Uterus (tissue), 4 donors: ENCODE data around the gene TCF12. TPM values are rescaled to one million over a fixed set of nuclear protein-coding genes. Genes with fewer than 3 reads are reported as not detected.

Experiments used
- DNase-seq, 2 donors: peaks; one replicate each; pipeline ENCODE4 v3.0.0-alpha.2; 2019 to 2020
- H3K27ac ChIP-seq, 2 donors: fragments of 200-600 bp; sonication (generic); 1 replicate in 1 of 2; 2 replicates in 1 of 2; pipeline ENCODE4 v1.5.1; 2016 to 2018
- H3K27me3 ChIP-seq, 2 donors: fragments of 200-600 bp; sonication (generic); one replicate each; pipeline ENCODE4 v1.5.1; 2018 to 2019; ENCODE audit warnings: control low read depth in 1 of 2
- H3K36me3 ChIP-seq, 2 donors: fragments of 200-600 bp; sonication (generic); one replicate each; pipeline ENCODE4 v1.5.1; 2019; ENCODE audit warnings: control low read depth in 1 of 2
- H3K4me1 ChIP-seq, 2 donors: fragments of 200-600 bp; sonication (generic); one replicate each; pipeline ENCODE4 v1.5.1; 2018 to 2019; ENCODE audit warnings: control low read depth in 1 of 2
- H3K4me3 ChIP-seq, 2 donors: fragments of 200-600 bp; sonication (generic); 1 replicate in 1 of 2; 2 replicates in 1 of 2; pipeline ENCODE4 v1.5.1; 2018 to 2019; ENCODE audit warnings: mild to moderate bottlenecking in 1 of 2
- H3K9me3 ChIP-seq, 2 donors: fragments of 200-600 bp; sonication (generic); one replicate each; pipeline ENCODE4 v1.5.1; 2019; ENCODE audit warnings: control low read depth in 1 of 2
- POLR2A ChIP-seq, 2 donors: fragments of 450-650 bp; IDR thresholded peaks; one replicate each; pipeline ENCODE4 v1.6.1; 2016; ENCODE audit warnings: antibody characterized with exemption in 2 of 2, mild to moderate bottlenecking in 1 of 2, moderate library complexity in 1 of 2
- intact Hi-C: fragments of 100-400 bp; cut with DNase I; formaldehyde crosslinking; loops from one replicate; pipeline ENCODE4 v1.15.1; 2023; ENCODE audit warnings: low total_unique reads
- total RNA-seq, 4 donors: library from RNA; depleted of rRNA in 3 of 4; stranded (reverse); fragments of >200 nt in 3 of 4; gene quantifications; one replicate each; pipeline versions ENCODE4 v1.1.0 to v1.2.4, GENCODE V29; 2014 to 2023
- TF ChIP-seq, protein P1 (sequence below), 4 experiments: fragments of 200-600 bp in 2 of 4; fragments of 450-650 bp in 2 of 4; sonication (generic) in 2 of 4; IDR thresholded peaks; one replicate each; pipeline ENCODE4 v1.5.1; 2016 to 2019; ENCODE audit warnings: antibody characterized with exemption in 4 of 4, mild to moderate bottlenecking in 2 of 4, moderate library complexity in 1 of 4
- donor health status: DM: yes; HTN: yes; CAD: no.

The TCF12 gene
- total RNA-seq, 4 donors from 2014 or later: 109 to 361 (median 196) TPM

DNA sequence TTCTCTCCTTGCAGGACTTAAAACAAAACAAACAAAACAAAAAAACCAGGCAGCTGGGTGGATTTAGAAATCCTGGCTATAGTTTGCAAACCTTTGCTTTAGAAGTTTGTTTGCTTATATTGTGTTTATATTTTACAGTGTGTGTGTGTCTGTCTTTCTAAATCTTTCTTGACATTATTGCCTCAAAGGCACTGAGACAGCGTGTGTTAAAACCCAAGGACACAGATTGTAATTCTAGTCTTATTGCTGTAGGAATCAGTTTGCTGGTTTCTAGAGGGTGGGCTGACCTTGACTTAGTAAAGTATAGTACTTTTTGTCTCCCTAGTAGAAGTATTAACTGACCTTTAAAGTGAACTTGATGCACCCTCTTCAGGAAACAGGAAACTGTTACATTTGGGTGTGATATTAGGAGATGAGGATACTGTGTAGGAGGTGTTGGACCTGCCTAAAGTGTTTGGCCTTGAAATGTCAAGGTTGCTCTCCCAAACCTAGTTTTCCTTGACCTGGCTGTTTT lies 71.0 kb downstream of the TCF12 start:
- Histone ChIP-seq H3K4me1 (peaks cover 8% of the 10 kb centered on the region in 2 donors), H3K27ac (peak overlapping the region in 1 of 2 donors; percentile 18), H3K27me3 (no peaks in the 10 kb centered on the region), H3K9me3 (no peaks in the 10 kb centered on the region), H3K4me3 (no peak overlapping the region), H3K36me3 (no peaks in the 10 kb centered on the region)
- DNase-seq: no peak
- intact Hi-C loops: no loop called here
- TF ChIP-seq POLR2A (IDR thresholded peaks at IDR 0.05): no peak
- TF ChIP-seq, protein P1, sequence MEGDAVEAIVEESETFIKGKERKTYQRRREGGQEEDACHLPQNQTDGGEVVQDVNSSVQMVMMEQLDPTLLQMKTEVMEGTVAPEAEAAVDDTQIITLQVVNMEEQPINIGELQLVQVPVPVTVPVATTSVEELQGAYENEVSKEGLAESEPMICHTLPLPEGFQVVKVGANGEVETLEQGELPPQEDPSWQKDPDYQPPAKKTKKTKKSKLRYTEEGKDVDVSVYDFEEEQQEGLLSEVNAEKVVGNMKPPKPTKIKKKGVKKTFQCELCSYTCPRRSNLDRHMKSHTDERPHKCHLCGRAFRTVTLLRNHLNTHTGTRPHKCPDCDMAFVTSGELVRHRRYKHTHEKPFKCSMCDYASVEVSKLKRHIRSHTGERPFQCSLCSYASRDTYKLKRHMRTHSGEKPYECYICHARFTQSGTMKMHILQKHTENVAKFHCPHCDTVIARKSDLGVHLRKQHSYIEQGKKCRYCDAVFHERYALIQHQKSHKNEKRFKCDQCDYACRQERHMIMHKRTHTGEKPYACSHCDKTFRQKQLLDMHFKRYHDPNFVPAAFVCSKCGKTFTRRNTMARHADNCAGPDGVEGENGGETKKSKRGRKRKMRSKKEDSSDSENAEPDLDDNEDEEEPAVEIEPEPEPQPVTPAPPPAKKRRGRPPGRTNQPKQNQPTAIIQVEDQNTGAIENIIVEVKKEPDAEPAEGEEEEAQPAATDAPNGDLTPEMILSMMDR (IDR thresholded peaks at IDR 0.05): no peak

DNA sequence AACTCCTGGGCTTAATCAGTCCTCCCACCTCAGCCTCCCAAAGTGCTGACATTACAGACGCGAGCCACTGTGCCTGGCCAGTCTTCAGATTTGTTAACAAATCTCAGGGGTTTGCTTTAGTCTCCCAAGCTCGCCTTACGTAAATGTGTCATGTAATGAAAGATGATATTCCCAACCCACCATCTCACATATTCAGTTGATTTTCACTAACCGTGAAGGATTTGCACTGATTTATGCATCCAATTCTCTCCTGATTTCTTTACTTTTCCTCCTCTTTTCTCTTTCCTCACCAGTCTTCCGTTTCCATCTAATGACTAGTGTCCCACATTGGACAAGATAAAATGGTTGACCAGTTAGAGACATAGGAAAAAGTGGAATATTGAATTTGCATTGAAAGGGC lies 72.6 kb downstream of the TCF12 start:
- Histone ChIP-seq H3K4me1 (peaks cover 0 to 3% of the 10 kb centered on the region in 2 donors), H3K9me3 (no peaks in the 10 kb centered on the region), H3K4me3 (no peak overlapping the region), H3K27me3 (no peaks in the 10 kb centered on the region), H3K36me3 (no peaks in the 10 kb centered on the region), H3K27ac (no peak overlapping the region)
- intact Hi-C loops: no loop called here
- no peak for TF ChIP-seq POLR2A (IDR thresholded peaks at IDR 0.05)
- DNase-seq: no peak

DNA sequence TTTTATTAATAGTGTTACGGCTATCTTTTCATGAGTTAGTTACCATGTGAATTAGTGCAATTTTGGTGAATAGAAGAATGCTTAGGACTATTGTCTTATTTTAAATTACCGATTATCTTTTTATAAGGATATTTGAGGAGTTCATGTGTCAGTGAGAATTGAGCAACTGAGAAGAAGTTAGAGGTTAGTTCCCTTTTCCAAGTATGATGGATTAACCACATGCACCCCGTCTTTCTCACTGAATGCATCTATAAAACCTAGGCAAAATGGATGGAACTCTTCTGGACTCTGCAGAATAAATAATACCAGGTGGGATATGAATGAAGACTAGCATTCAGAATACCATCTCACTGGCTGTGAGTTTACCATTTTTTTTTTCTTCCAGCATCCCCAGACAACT lies 74.3 kb downstream of the TCF12 start:
- TF ChIP-seq, protein P1 (IDR thresholded peaks at IDR 0.05): no peak
- TF ChIP-seq POLR2A (IDR thresholded peaks at IDR 0.05): no peak
- Histone ChIP-seq H3K27ac (no peak overlapping the region), H3K9me3 (no peaks in the 10 kb centered on the region), H3K4me1 (no peaks in the 10 kb centered on the region), H3K27me3 (no peaks in the 10 kb centered on the region), H3K4me3 (no peak overlapping the region), H3K36me3 (no peaks in the 10 kb centered on the region)
- no peak for DNase-seq
- intact Hi-C loops: no loop called here

DNA sequence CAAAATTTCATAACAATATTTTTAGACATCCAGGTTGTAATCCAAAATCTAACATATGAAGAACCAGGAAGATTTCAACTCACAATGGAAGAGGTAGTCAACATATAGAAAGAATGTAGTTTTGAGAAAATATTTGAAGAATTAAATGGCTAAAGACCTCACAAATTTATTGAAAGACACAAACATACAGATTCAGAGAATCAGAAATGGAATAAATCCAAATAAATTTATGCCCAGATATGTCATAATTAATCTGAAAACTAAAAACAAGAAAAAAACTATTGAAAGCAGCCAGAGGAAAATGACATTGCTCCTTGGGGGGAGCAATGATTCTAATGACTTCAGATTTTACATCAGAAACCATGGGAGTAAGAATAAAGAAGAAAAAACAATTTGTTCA lies 75.8 kb downstream of the TCF12 start:
- no peak overlapping the region for H3K27ac ChIP-seq
- intact Hi-C loops: no loop called here
- H3K36me3 ChIP-seq: no peaks in the 10 kb centered on the region
- TF ChIP-seq, protein P1 (IDR thresholded peaks at IDR 0.05): no peak
- TF ChIP-seq POLR2A (IDR thresholded peaks at IDR 0.05): no peak
- no peaks in the 10 kb centered on the region for H3K27me3 ChIP-seq
- DNase-seq: no peak
- no peak overlapping the region for H3K4me3 ChIP-seq
- H3K9me3 ChIP-seq: no peaks in the 10 kb centered on the region
- H3K4me1 ChIP-seq: no peaks in the 10 kb centered on the region

DNA sequence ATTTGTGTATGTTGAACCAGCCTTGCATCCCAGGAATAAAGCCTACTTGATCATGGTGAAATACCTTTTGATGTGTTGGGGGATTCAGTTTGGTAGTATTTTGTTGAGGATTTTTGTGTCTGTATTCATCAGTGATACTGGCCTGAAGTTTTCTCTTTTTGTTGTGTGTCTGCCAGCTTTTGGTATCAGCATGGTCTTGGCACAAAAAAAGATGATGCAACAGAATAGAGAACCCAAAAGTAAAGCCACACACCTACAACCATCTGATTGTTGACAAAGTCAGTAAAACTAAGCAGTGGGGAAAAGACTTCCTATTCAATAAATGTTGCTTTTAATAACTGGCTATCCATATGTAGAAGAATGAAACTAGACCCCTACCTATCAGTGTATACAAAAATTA lies 77.6 kb downstream of the TCF12 start:
- H3K9me3 ChIP-seq: no peaks in the 10 kb centered on the region
- no peaks in the 10 kb centered on the region for H3K27me3 ChIP-seq
- DNase-seq: no peak
- no peaks in the 10 kb centered on the region for H3K4me1 ChIP-seq
- no peak overlapping the region for H3K4me3 ChIP-seq
- intact Hi-C loops: no loop called here
- no peaks in the 10 kb centered on the region for H3K36me3 ChIP-seq
- no peak overlapping the region for H3K27ac ChIP-seq
- TF ChIP-seq POLR2A (IDR thresholded peaks at IDR 0.05): no peak
- TF ChIP-seq, protein P1 (IDR thresholded peaks at IDR 0.05): no peak
